Central memory CD8-positive, alpha-beta T cell (primary cell): ENCODE data around the gene CCDC112.
"Not testable (repeated sequence)": the region's sequence is repeated elsewhere in the genome, so short reads cannot be mapped to it uniquely, and the experiment has no call there.

ENCODE experiments used
- ATAC-seq: fragments of 150-1000 bp; cut with Tn5 transposase; replicated peaks from 2 replicates; pipeline ENCODE4 v1.10.0; 2022; ENCODE audit warnings: mild to moderate bottlenecking, moderate FRiP score, moderate number of reproducible peaks; ENCODE audit not compliant: poor library complexity, severe bottlenecking; ENCODE audit errors: extremely low read depth
- DNase-seq, 2 donors: peaks; one replicate each; pipeline ENCODE4 v3.0.0; 2021; ENCODE audit warnings: low spot score in 2 of 2
- H3K27ac Mint-ChIP-seq: one replicate; pipeline ENCODE4 v1.8.0; 2022; ENCODE audit warnings: low read depth, mild to moderate bottlenecking, moderate library complexity, mixed read lengths
- H3K27me3 Mint-ChIP-seq: one replicate; pipeline ENCODE4 v1.8.0; 2022; ENCODE audit warnings: mixed read lengths
- H3K36me3 Mint-ChIP-seq: one replicate; pipeline ENCODE4 v1.8.0; 2022; ENCODE audit warnings: mild to moderate bottlenecking, moderate library complexity, mixed read lengths; ENCODE audit not compliant: insufficient read depth
- H3K4me1 Mint-ChIP-seq: one replicate; pipeline ENCODE4 v1.8.0; 2022; ENCODE audit warnings: mixed read lengths
- H3K4me3 Mint-ChIP-seq: one replicate; pipeline ENCODE4 v1.8.0; 2022; ENCODE audit warnings: mild to moderate bottlenecking, moderate library complexity, mixed read lengths
- H3K9me3 Mint-ChIP-seq: one replicate; pipeline ENCODE4 v1.8.0; 2022; ENCODE audit warnings: mixed read lengths

CCDC112 gene

DNA sequence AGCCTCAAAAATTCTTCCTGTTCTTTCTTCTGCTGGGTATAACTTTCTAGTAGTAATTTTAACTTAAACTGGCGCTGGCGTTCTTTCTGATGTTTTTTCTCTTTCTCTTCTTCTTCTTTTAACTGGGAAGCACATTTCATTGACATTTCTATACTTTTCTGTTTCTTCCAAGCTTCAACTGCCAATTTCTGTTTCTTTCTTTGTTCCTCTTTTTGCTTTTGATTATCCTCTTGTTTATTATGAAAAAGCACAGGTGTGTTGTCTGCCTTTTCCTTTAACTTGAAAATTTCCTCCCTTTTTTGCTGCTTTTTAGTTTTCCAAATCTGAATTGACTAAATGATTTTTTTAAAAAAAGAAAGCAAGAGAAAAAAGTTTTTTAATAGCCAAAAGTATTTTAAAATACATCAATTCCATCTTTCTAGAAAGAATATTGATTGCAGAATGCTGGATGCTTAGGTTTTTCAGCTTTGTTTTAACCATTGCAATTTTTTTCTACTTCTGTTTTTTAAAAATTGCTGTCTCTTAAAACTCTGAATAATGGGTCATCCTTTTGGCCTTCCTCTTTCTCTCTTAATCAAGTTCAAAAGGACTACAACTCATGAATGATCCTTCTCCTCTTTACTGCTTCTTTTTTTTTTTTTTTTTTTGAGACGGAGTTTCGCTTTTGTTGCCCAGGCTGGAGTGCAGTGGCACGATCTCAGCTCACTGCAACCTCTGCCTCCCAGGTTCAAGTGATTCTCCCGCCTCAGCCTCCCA is 25.0 kb downstream of the CCDC112 start:
- H3K4me3 Mint-ChIP-seq: no peak overlapping the region
- H3K4me1 Mint-ChIP-seq: no peaks in the 10 kb centered on the region

DNA sequence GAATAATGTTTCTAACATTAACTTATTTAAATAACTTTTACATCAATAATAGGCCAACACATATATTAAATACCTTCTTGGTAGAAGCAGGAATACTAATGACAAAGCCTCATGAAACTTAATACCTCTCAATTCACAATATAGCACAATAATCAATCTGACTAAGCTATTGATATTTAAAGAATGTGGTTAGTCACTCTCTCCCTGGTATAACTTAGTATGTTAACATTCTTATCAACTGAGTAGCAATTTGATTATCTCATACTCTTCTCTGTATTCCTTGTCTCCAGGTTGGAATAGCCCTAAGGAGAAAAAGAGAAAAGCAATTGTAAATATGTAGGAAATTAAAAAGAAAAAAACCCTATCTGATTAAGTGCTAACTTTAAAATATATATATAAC is 28.8 kb downstream of the CCDC112 start:
- H3K27me3 Mint-ChIP-seq: no peaks in the 10 kb centered on the region
- H3K9me3 Mint-ChIP-seq: no peaks in the 10 kb centered on the region
- H3K36me3 Mint-ChIP-seq: peaks cover 5% of the 10 kb centered on the region
- H3K4me3 Mint-ChIP-seq: no peak overlapping the region
- DNase-seq: no peak
- peaks cover 5% of the 10 kb centered on the region for H3K4me1 Mint-ChIP-seq
- no peak overlapping the region for H3K27ac Mint-ChIP-seq
- ATAC-seq: no peak

More for the DNA sequence above, 25.0 kb downstream of the CCDC112 start:
- peaks cover 7% of the 10 kb centered on the region for H3K36me3 Mint-ChIP-seq
- H3K9me3 Mint-ChIP-seq: no peaks in the 10 kb centered on the region
- H3K27me3 Mint-ChIP-seq: no peaks in the 10 kb centered on the region
- ATAC-seq (no peak), DNase-seq (no peak)
- no peak overlapping the region for H3K27ac Mint-ChIP-seq

DNA sequence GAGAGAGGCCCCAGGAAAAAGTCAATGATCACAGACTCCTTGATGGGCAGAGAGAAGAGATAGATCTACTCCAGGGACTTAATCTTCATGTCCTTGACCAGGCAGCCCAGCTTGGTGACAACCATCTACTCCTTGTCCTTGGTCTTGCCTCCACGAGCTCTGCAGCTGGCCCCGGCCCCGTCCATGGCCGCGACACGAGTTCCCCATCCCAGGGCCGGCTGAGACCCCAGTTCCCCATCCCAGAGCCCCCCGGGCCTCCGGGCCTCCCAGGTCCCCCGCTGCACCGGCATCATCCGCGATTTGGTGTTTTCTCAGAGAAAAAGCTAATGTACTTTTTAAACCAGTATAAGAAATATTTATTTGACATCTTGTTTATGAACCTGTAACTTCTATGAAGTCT is 31.2 kb downstream of the CCDC112 start:
- DNase-seq: no peak
- no peak for ATAC-seq
- Mint-ChIP-seq H3K4me3 (no peak overlapping the region), H3K4me1 (peaks cover 25% of the 10 kb centered on the region), H3K27me3 (no peaks in the 10 kb centered on the region), H3K27ac (no peak overlapping the region), H3K36me3 (peaks cover 5% of the 10 kb centered on the region), H3K9me3 (no peaks in the 10 kb centered on the region)

DNA sequence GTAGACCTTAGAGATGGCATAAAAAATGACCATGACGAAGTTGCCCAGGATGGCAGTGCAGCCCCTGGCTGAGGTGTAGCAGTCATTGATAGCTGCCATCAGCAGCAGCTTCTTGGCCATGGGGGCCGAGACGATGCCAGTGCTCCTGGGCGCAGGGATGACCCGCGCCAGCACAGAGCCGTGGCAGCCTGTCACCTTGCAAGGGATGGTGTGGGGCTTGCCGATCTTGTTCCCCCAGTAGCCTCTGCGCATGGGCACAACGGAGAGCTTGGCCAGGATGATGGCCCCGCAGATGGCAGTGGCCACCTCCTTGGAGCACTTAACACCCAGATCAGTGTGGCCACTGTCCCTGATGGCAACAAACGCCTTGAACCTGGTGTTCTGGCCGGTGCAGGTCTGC is 31.7 kb downstream of the CCDC112 start:
- Mint-ChIP-seq H3K27ac (no peak overlapping the region), H3K4me3 (no peak overlapping the region), H3K36me3 (peaks cover 5% of the 10 kb centered on the region), H3K9me3 (no peaks in the 10 kb centered on the region), H3K27me3 (no peaks in the 10 kb centered on the region), H3K4me1 (peaks cover 29% of the 10 kb centered on the region)
- DNase-seq (no peak), ATAC-seq (no peak)

DNA sequence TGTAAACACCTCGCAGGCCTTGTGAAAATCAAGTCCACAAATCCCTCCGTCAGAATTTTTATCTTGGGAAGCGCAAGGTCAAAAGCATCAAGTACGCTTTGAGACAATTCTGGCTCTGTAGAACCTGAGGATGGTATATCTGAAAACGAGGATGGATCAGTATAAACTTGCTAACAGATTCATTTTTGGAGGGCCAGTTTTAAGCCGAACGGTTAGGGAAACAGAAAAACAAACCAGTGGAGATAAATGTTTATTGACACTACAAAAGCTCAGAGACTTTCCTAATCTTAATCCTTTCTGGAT is 33.4 kb downstream of the CCDC112 start:
- Mint-ChIP-seq H3K27ac (peak overlapping the region; percentile 97), H3K9me3 (no peaks in the 10 kb centered on the region), H3K4me1 (peaks cover 46% of the 10 kb centered on the region), H3K36me3 (peaks cover 5% of the 10 kb centered on the region), H3K4me3 (peak overlapping the region; percentile 88), H3K27me3 (no peaks in the 10 kb centered on the region)
- DNase-seq (no peak), ATAC-seq (no peak)

DNA sequence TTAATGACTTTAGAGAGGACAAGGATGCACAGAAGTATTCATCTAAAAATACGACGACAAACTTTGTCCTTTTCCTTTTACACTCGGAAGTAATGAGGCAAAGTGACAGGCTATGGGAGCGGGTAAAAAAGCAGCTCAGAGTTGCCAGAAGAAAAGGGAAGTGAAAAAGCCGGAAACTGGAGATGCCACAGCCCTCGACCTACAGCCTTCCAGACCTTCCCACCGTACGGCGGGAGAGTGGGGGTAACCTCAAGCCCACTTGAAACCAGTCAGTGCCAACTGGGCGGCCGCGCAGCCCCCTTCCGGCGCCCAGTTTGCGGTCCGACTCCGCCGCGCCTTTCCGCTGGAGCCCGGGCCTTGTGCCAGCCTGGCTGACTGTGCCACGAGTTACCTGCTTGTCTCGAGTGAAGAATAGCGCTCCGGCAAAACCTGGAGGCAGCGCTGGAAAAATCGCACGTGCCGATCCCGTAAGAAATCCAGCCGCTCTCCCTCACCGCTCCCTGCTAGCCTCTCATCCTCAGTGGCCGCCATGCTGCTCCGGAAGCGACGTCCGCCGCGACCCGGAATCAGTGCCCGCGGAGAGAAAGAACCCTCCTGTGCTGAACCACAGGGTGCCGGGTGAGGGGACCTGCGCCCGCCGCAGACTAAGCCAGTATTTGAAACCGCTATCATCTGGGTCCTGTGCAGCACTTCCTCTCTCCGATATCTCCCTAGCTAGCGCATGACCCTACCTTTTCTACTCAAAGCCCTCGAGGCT is 34.0 kb downstream of the CCDC112 start, which contains the start of gene PGGT1B:
PGGT1B (minus strand) TSS at position 557 of the 757 bp plus-strand sequence; CDS start at position 531, 26 bp downstream.
- H3K9me3 Mint-ChIP-seq: no peaks in the 10 kb centered on the region
- DNase-seq: peak; percentile 47 to 49
- H3K4me1 Mint-ChIP-seq: peaks cover 48% of the 10 kb centered on the region
- H3K27ac Mint-ChIP-seq: peak within 1 kb of the TSS; percentile 97
- H3K36me3 Mint-ChIP-seq: peaks cover 4% of the 10 kb centered on the region
- H3K4me3 Mint-ChIP-seq: peak within 1 kb of the TSS; percentile 88
- peak; percentile 93 for ATAC-seq
- no peaks in the 10 kb centered on the region for H3K27me3 Mint-ChIP-seq

DNA sequence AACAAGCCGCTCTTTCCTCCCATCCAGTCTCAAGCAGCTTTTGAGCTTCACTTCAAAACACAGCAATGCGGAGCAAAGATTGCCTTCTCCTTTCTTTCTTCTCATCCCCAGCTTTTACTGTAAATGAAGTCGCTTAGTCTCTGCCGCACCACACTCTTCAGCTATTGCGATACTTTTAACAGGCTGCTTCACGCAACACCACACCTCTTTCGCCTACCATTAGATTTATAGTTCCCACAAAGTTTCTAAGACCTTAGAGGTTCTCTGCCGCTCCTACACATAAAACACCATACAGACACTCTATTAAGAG is 34.5 kb downstream of the CCDC112 start:
- Mint-ChIP-seq H3K4me3 (peak overlapping the region; percentile 88), H3K27ac (peak overlapping the region; percentile 97), H3K4me1 (peaks cover 51% of the 10 kb centered on the region), H3K36me3 (peaks cover 4% of the 10 kb centered on the region), H3K9me3 (no peaks in the 10 kb centered on the region), H3K27me3 (no peaks in the 10 kb centered on the region)
- ATAC-seq (peak; percentile 21), DNase-seq (no peak)

DNA sequence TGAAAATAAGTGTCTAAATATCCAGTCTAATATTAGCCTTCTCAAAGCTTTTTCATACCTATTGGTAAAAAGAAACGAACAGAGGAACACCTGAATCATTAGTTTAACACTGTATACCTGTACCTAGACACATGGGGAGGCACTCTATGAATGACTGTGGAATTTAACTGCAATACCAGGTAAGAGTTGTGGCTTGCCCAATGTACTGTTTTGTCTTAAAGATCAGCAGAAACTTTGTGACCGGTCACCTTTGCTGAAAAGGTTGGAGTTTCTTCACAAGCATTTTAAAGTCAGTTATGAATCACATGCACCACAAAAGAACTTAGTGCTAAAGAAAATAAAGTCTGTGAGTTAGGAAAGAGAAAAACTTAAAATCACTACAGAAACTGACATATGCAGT is 36.2 kb downstream of the CCDC112 start:
- H3K4me3 Mint-ChIP-seq: no peak overlapping the region
- no peak overlapping the region for H3K27ac Mint-ChIP-seq
- no peak for ATAC-seq
- no peaks in the 10 kb centered on the region for H3K27me3 Mint-ChIP-seq
- H3K36me3 Mint-ChIP-seq: peaks cover 6% of the 10 kb centered on the region
- no peak for DNase-seq
- no peaks in the 10 kb centered on the region for H3K9me3 Mint-ChIP-seq
- peaks cover 68% of the 10 kb centered on the region for H3K4me1 Mint-ChIP-seq

DNA sequence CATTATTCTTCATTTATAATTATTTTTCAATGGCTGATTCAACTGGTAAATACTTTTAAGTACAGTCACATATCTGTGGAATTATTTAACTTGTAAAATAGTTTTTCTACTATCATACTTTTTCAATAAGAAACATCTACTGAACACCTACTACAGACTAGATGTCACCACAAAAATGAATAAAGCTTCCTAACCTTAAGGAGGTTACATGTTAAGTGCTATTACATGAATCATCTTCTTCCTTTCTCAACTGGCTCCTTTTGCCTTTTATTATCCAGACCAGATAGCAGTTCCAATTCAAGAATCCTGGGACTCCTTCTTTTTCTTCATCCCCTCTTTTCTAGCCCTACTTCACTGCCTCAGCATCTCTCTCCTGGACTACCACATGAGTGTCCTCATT is 38.5 kb downstream of the CCDC112 start:
- Mint-ChIP-seq H3K9me3 (no peaks in the 10 kb centered on the region), H3K36me3 (peaks cover 6% of the 10 kb centered on the region), H3K27ac (peak overlapping the region; percentile 3), H3K4me3 (no peak overlapping the region), H3K27me3 (no peaks in the 10 kb centered on the region), H3K4me1 (peaks cover 79% of the 10 kb centered on the region)
- no peak for DNase-seq
- no peak for ATAC-seq

DNA sequence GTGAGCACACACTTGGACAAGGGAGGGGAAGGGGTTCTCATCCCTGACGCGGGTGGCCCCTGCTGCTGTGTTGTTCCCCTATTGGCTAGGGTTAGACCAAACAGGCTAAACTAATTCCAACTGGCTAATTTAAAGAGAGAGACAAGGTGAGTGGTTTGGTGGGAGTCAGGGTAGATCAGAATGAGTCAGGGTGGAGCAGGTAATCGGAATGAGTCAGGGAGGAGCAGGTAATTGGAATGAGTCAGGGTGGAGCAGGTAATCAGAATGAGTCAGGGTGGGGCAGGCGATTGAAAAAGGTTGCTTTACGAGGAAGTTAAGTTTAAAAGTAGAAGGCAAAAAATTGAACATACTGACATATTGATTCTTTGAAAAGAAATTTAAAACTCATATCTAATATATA is 47.1 kb downstream of the CCDC112 start:
- peak overlapping the region; percentile 25 for H3K27ac Mint-ChIP-seq
- peaks cover 10% of the 10 kb centered on the region for H3K36me3 Mint-ChIP-seq
- not testable (repeated sequence) for H3K9me3 Mint-ChIP-seq, DNase-seq, H3K27me3 Mint-ChIP-seq, ATAC-seq, H3K4me3 Mint-ChIP-seq
- peaks cover 28% of the 10 kb centered on the region for H3K4me1 Mint-ChIP-seq

DNA sequence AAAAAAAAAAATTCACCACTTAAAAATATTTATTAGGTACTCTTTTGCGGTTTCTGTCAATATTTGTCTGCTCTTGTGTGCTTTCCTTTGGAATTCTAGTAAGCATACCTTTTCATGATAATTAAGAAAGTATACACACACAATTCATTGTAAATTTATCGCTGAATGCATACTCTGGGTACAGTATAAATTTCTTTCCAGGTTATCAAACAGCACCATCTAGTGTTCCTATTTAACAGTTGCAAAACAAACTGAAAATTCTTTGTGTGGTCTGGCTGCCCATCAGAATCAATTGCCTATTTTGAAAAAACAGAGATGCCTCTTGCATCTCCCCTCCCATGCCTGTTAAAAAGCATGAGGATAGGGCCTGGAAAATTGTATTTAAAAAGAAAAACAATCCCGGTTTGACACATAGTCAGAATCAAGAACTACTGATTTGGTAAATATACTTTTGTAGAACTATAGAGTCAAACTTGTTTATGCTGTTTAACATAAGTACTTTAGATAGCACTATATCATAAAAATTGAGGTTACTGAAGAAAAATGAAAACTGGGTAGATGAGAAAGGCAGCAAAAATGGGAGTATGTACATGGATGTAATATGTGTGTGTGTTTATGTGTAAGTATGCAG is 50.0 kb downstream of the CCDC112 start:
- Mint-ChIP-seq H3K27me3 (no peaks in the 10 kb centered on the region), H3K4me3 (no peak overlapping the region), H3K27ac (no peak overlapping the region), H3K36me3 (peaks cover 14% of the 10 kb centered on the region), H3K9me3 (no peaks in the 10 kb centered on the region), H3K4me1 (peaks cover 26% of the 10 kb centered on the region)
- DNase-seq: no peak
- peak; percentile 64 for ATAC-seq

DNA sequence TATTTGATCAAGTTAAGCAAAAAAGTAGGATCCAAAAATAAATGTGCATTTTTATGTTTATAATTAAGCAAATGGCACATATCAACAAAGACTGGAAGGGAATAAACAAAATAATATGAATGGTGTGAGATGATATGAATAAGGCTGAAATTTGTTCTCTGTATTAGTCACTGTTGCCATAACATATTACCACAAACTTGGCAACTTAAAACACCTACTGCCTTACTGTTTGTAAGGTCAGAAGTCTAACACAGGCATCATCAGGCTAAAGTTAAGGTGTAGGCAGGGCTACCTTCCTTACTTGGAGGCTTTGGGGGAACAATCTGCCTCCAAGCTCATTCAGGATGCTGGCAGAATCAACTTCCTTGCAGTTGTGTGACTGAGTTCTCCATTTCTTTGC is 53.0 kb downstream of the CCDC112 start:
- Mint-ChIP-seq H3K9me3 (no peaks in the 10 kb centered on the region), H3K27ac (no peak overlapping the region), H3K27me3 (no peaks in the 10 kb centered on the region), H3K4me1 (peaks cover 6% of the 10 kb centered on the region), H3K36me3 (peaks cover 28% of the 10 kb centered on the region), H3K4me3 (no peak overlapping the region)
- no peak for ATAC-seq
- no peak for DNase-seq
